GM23338 (cell line): ENCODE measurements around the gene TRIM39. TPM values are rescaled to one million over a fixed set of nuclear protein-coding genes. Genes with fewer than 3 reads are reported as not detected.

Source experiments
- ATAC-seq: fragments of 200-7000 bp; cut with Tn5 transposase; 3 replicates; pipeline ENCODE4 v1.9.1; 2020
- DNase-seq: peaks from one replicate; pipeline ENCODE4 v3.0.0-alpha.2; 2015; ENCODE audit warnings: low spot score
- H2AFZ ChIP-seq: fragments of 200-600 bp; sonication (generic); 2 replicates; pipeline ENCODE4 v1.8.0; 2016; ENCODE audit warnings: antibody characterized with exemption, mild to moderate bottlenecking, moderate library complexity
- H3F3A ChIP-seq: fragments of 200-600 bp; sonication (generic); replicated peaks from 2 replicates; pipeline ENCODE4 v1.8.0; 2017; ENCODE audit warnings: antibody characterized with exemption, mixed run types, low read depth
- H3K27ac ChIP-seq: fragments of 200-600 bp; sonication (generic); 2 replicates; pipeline ENCODE4 v1.6.1; 2016; ENCODE audit warnings: low read depth
- H3K27me3 ChIP-seq: fragments of 200-600 bp; sonication (generic); 2 replicates; pipeline ENCODE4 v1.8.0; 2016; ENCODE audit warnings: mild to moderate bottlenecking, mixed run types, moderate library complexity; ENCODE audit not compliant: insufficient read depth
- H3K36me3 ChIP-seq: fragments of 200-600 bp; sonication (generic); 2 replicates; pipeline ENCODE4 v1.8.0; 2016; ENCODE audit warnings: mild to moderate bottlenecking; ENCODE audit not compliant: insufficient read depth
- H3K4me1 ChIP-seq: fragments of 200-600 bp; sonication (generic); 2 replicates; pipeline ENCODE4 v1.8.0; 2016; ENCODE audit warnings: mild to moderate bottlenecking, moderate library complexity; ENCODE audit not compliant: insufficient read depth
- H3K4me2 ChIP-seq: fragments of 200-600 bp; sonication (generic); 2 replicates; pipeline ENCODE4 v1.7.1; 2017; ENCODE audit warnings: mixed run types
- H3K4me3 ChIP-seq: fragments of 200-600 bp; sonication (generic); 2 replicates; pipeline ENCODE4 v1.6.1; 2016; ENCODE audit warnings: mixed run types
- H3K79me2 ChIP-seq: fragments of 200-600 bp; sonication (generic); replicated peaks from 2 replicates; pipeline ENCODE4 v1.8.0; 2017; ENCODE audit warnings: mild to moderate bottlenecking; ENCODE audit not compliant: insufficient read depth
- H3K9me2 ChIP-seq: fragments of 200-600 bp; sonication (generic); 2 replicates; pipeline ENCODE4 v1.8.0; 2017; ENCODE audit not compliant: insufficient read depth
- H4K20me1 ChIP-seq: fragments of 200-600 bp; sonication (generic); replicated peaks from 2 replicates; pipeline ENCODE4 v1.8.0; 2017; ENCODE audit warnings: mild to moderate bottlenecking; ENCODE audit not compliant: insufficient read depth
- H3K27ac Mint-ChIP-seq: 2 replicates; pipeline ENCODE4 v1.8.0; 2020; ENCODE audit warnings: inconsistent platforms, mild to moderate bottlenecking, moderate library complexity, mixed read lengths
- H3K27me3 Mint-ChIP-seq: 3 replicates; pipeline ENCODE4 v1.8.0; 2022; ENCODE audit warnings: low read depth, mild to moderate bottlenecking, moderate library complexity, mixed read lengths, inconsistent platforms; ENCODE audit not compliant: insufficient read depth, poor library complexity
- H3K36me3 Mint-ChIP-seq: 3 replicates; pipeline ENCODE4 v1.8.0; 2021; ENCODE audit warnings: low read depth, mild to moderate bottlenecking, inconsistent platforms, moderate library complexity, mixed read lengths
- H3K4me1 Mint-ChIP-seq: 3 replicates; pipeline ENCODE4 v1.8.0; 2020; ENCODE audit warnings: mild to moderate bottlenecking, inconsistent platforms, mixed read lengths
- H3K4me3 Mint-ChIP-seq: 3 replicates; pipeline ENCODE4 v1.8.0; 2021; ENCODE audit warnings: moderate library complexity, mild to moderate bottlenecking, inconsistent platforms, mixed read lengths
- H3K9me3 Mint-ChIP-seq: 3 replicates; pipeline ENCODE4 v1.8.0; 2020; ENCODE audit warnings: moderate library complexity, mild to moderate bottlenecking, inconsistent platforms, mixed read lengths
- CREB1 ChIP-seq: fragments of 250-450 bp; sonication (Bioruptor Pico); IDR thresholded peaks from 2 replicates; pipeline ENCODE4 v1.5.0; 2020; ENCODE audit warnings: low read depth, mild to moderate bottlenecking, moderate library complexity
- EZH2 ChIP-seq: fragments of 200-600 bp; sonication (generic); IDR thresholded peaks from one replicate; pipeline ENCODE4 v1.8.0; 2017; ENCODE audit warnings: antibody characterized with exemption, mild to moderate bottlenecking, low read depth; ENCODE audit not compliant: unreplicated experiment
- JUNB ChIP-seq: IDR thresholded peaks from one replicate; pipeline ENCODE4 v1.6.1; 2016; ENCODE audit warnings: antibody characterized with exemption; ENCODE audit not compliant: unreplicated experiment
- POLR2AphosphoS5 ChIP-seq: IDR thresholded peaks from 2 replicates; pipeline ENCODE4 v1.6.1; 2016; ENCODE audit warnings: antibody characterized with exemption, low read depth
- ZNF114 ChIP-seq: fragments of 250-450 bp; sonication (Bioruptor Pico); IDR thresholded peaks from 2 replicates; pipeline ENCODE4 v1.5.0; 2020; ENCODE audit warnings: mild to moderate bottlenecking, moderate library complexity
- ZNF331 ChIP-seq: fragments of 250-450 bp; sonication (Bioruptor Pico); IDR thresholded peaks from 2 replicates; pipeline ENCODE4 v1.5.0; 2020; ENCODE audit warnings: low read depth, mild to moderate bottlenecking, moderate library complexity
- polyA plus RNA-seq: library from polyadenylated mRNA; unstranded; fragments of >200 nt; fragmentation: Nextera tagmentation; extraction: Ambion mirVana; gene quantifications from 2 replicates; pipeline ENCODE4 v1.2.1, GENCODE V29; 2016
- small RNA-seq: library from RNA; depleted of rRNA; stranded (forward); fragments of <200 nt; gene quantifications from one replicate; pipeline ENCODE3, GENCODE V24; 2014; ENCODE audit warnings: low replicate concordance
- total RNA-seq: library from RNA; depleted of rRNA; stranded (reverse); fragments of >200 nt; shearing (Covaris generic); gene quantifications from 2 replicates; pipeline ENCODE4 v1.2.3, GENCODE V29; 2014; rRNA removed
- TF ChIP-seq, protein P1 (sequence below), 2 experiments: fragments of 200-600 bp in 1 of 2; sonication (generic) in 1 of 2; conservative IDR thresholded peaks; 2 replicates each; pipeline versions ENCODE4 v1.5.1 to v1.6.1; 2016 to 2017; ENCODE audit warnings: antibody characterized with exemption in 2 of 2, low read depth in 2 of 2, mild to moderate bottlenecking in 2 of 2, moderate library complexity in 1 of 2
- TF ChIP-seq, protein P2 (sequence below): IDR thresholded peaks from one replicate; pipeline ENCODE4 v1.6.1; 2018; ENCODE audit warnings: antibody characterized with exemption; ENCODE audit not compliant: unreplicated experiment

TRIM39 gene
- total and polyA plus RNA-seq, 2 experiments from 2014 or later: 5.4 to 19.2 TPM

GRCh38 chr6:30391240-30391639 is 64.5 kb downstream of the TRIM39 start:
- Histone ChIP-seq H3K4me1 (peaks cover 5% of the 10 kb centered on the region; the same call in 1 of the 2 replicates), H3K4me3 (no peak overlapping the region), H3K4me2 (no peak overlapping the region), H3K36me3 (no peaks in the 10 kb centered on the region), H2AFZ (no peak overlapping the region), H3K27ac (no peak overlapping the region), H3K27me3 (0 out of 2 replicates have a peak, but pooled peaks cover 3% of the 10 kb centered on the region), H3K9me2 (0 out of 2 replicates have a peak, but pooled peaks cover 3% of the 10 kb centered on the region), H3K79me2 (no peaks in the 10 kb centered on the region), H4K20me1 (no peaks in the 10 kb centered on the region), H3F3A (no peaks in the 10 kb centered on the region)
- TF ChIP-seq JUNB: no peak
- no peak for TF ChIP-seq CREB1
- TF ChIP-seq ZNF331 (CRISPR knock-in tag): no peak
- TF ChIP-seq, protein P1, sequence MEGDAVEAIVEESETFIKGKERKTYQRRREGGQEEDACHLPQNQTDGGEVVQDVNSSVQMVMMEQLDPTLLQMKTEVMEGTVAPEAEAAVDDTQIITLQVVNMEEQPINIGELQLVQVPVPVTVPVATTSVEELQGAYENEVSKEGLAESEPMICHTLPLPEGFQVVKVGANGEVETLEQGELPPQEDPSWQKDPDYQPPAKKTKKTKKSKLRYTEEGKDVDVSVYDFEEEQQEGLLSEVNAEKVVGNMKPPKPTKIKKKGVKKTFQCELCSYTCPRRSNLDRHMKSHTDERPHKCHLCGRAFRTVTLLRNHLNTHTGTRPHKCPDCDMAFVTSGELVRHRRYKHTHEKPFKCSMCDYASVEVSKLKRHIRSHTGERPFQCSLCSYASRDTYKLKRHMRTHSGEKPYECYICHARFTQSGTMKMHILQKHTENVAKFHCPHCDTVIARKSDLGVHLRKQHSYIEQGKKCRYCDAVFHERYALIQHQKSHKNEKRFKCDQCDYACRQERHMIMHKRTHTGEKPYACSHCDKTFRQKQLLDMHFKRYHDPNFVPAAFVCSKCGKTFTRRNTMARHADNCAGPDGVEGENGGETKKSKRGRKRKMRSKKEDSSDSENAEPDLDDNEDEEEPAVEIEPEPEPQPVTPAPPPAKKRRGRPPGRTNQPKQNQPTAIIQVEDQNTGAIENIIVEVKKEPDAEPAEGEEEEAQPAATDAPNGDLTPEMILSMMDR (conservative IDR thresholded peaks at IDR 0.05; ENCODE audit: low read depth in 2 of 2): no peak
- TF ChIP-seq, protein P2, sequence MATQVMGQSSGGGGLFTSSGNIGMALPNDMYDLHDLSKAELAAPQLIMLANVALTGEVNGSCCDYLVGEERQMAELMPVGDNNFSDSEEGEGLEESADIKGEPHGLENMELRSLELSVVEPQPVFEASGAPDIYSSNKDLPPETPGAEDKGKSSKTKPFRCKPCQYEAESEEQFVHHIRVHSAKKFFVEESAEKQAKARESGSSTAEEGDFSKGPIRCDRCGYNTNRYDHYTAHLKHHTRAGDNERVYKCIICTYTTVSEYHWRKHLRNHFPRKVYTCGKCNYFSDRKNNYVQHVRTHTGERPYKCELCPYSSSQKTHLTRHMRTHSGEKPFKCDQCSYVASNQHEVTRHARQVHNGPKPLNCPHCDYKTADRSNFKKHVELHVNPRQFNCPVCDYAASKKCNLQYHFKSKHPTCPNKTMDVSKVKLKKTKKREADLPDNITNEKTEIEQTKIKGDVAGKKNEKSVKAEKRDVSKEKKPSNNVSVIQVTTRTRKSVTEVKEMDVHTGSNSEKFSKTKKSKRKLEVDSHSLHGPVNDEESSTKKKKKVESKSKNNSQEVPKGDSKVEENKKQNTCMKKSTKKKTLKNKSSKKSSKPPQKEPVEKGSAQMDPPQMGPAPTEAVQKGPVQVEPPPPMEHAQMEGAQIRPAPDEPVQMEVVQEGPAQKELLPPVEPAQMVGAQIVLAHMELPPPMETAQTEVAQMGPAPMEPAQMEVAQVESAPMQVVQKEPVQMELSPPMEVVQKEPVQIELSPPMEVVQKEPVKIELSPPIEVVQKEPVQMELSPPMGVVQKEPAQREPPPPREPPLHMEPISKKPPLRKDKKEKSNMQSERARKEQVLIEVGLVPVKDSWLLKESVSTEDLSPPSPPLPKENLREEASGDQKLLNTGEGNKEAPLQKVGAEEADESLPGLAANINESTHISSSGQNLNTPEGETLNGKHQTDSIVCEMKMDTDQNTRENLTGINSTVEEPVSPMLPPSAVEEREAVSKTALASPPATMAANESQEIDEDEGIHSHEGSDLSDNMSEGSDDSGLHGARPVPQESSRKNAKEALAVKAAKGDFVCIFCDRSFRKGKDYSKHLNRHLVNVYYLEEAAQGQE: no peak
- TF ChIP-seq POLR2AphosphoS5: no peak
- TF ChIP-seq EZH2: no peak
- no peak for TF ChIP-seq ZNF114 (CRISPR knock-in tag)
- Mint-ChIP-seq H3K4me1 (peaks cover 14% of the 10 kb centered on the region), H3K27me3 (peaks cover 6% of the 10 kb centered on the region), H3K9me3 (no peaks in the 10 kb centered on the region), H3K36me3 (no peaks in the 10 kb centered on the region), H3K27ac (no peak overlapping the region), H3K4me3 (no peak overlapping the region)
- ATAC-seq (no peak), DNase-seq (no peak)

Small RNA genes lying within 50 kb of the gene (small RNA-seq; reads per million reads assigned to genes)
- not detected for gene HLA-N

Other genes with a start within 250 kb of the TRIM39 start
- not detected in 2 replicates for gene TRIM31, start 213.8 kb upstream of the TRIM39 start, total RNA-seq
- 0.10 and 0.26 TPM in 2 replicates for gene TRIM31, start 213.8 kb upstream of the TRIM39 start, polyA plus RNA-seq
- not detected in 2 replicates for gene TRIM40, start 190.8 kb upstream of the TRIM39 start, total RNA-seq
- gene TRIM40, start 190.8 kb upstream of the TRIM39 start, polyA plus RNA-seq: not detected in 2 replicates
- 0.31 TPM in 1 of 2 replicates, not detected in the other for gene TRIM10, start 165.7 kb upstream of the TRIM39 start, total RNA-seq
- not detected in 2 replicates for gene TRIM10, start 165.7 kb upstream of the TRIM39 start, polyA plus RNA-seq
- 0.23 and 1.0 TPM in 2 replicates for gene TRIM15, start 163.4 kb upstream of the TRIM39 start, total RNA-seq
- 0.21 and 0.26 TPM in 2 replicates for gene TRIM15, start 163.4 kb upstream of the TRIM39 start, polyA plus RNA-seq
- 31.0 and 38.0 TPM in 2 replicates for gene TRIM26, start 113.5 kb upstream of the TRIM39 start, total RNA-seq
- 9.9 and 11.0 TPM in 2 replicates for gene TRIM26, start 113.5 kb upstream of the TRIM39 start, polyA plus RNA-seq
- gene RPP21, start 18.2 kb downstream of the TRIM39 start, total RNA-seq: 63.7 and 79.3 TPM in 2 replicates
- gene RPP21, start 18.2 kb downstream of the TRIM39 start, polyA plus RNA-seq: 161 and 178 TPM in 2 replicates
- gene HLA-E, start 162.6 kb downstream of the TRIM39 start, total RNA-seq: 36.0 and 44.2 TPM in 2 replicates
- 15.6 and 15.9 TPM in 2 replicates for gene HLA-E, start 162.6 kb downstream of the TRIM39 start, polyA plus RNA-seq
- gene GNL1, start 229.6 kb downstream of the TRIM39 start, total RNA-seq: 29.6 and 42.5 TPM in 2 replicates
- gene GNL1, start 229.6 kb downstream of the TRIM39 start, polyA plus RNA-seq: 30.8 and 31.4 TPM in 2 replicates
- 7.5 and 15.2 TPM in 2 replicates for gene PRR3, start 230.4 kb downstream of the TRIM39 start, total RNA-seq
- gene PRR3, start 230.4 kb downstream of the TRIM39 start, polyA plus RNA-seq: 8.2 and 10.9 TPM in 2 replicates
- 85.8 and 92.6 TPM in 2 replicates for gene ABCF1, start 244.5 kb downstream of the TRIM39 start, total RNA-seq
- gene ABCF1, start 244.5 kb downstream of the TRIM39 start, polyA plus RNA-seq: 244 and 279 TPM in 2 replicates